HG02870 (cell line): ENCODE measurements around the gene SRGN.
"Not testable (repeated sequence)": the region's sequence is repeated elsewhere in the genome, so short reads cannot be mapped to it uniquely, and the experiment has no call there.

ENCODE experiments used
- ATAC-seq: cut with Tn5 transposase; IDR thresholded peaks from one replicate; pipeline ENCODE4 v1.9.1; 2021; ENCODE audit warnings: mild to moderate bottlenecking, moderate library complexity; ENCODE audit not compliant: unreplicated experiment

SRGN gene, protein sequence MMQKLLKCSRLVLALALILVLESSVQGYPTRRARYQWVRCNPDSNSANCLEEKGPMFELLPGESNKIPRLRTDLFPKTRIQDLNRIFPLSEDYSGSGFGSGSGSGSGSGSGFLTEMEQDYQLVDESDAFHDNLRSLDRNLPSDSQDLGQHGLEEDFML

DNA sequence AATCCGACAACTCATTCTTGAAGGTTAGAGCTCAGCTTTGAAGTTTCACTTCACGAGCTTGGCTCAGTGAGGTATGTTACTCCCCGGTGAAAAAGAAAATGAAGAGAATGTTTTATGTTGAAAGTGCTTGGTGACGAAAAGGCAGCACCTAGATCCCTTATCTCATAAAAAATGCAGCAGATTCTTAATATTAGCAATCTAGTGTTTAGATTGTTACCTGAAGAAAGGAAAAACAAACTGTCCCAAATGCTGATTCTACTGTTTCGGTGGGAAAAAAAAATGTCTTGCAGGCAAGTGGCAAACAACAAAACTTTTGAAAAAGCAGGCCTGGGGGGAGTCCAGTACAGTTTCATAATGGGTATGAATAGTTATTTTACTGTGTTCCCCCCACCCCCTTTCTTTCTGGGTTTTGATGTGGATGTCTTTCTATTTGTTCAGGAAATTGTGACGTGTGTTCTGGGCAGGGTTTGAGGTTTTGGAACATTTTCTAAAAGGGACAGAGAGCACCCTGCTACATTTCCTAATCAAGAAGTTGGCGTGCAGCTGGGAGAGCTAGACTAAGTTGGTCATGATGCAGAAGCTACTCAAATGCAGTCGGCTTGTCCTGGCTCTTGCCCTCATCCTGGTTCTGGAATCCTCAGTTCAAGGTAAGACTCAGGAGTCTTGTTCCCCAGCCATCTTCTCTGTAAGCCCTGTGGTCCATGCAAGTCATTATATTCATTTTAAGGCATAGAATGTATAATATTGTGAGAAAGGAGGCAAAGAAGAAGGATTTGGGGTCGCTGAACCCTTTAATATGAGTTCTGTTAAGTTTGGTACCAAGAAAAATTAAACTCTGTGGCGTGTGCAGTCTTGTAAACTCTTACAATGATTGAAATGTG is at the start of gene SRGN:
TSS of gene SRGN (plus strand) at position 514 of the 881 bp plus-strand sequence. CDS start at position 569, 55 bp downstream.
- ATAC-seq, result peak; percentile 56

DNA sequence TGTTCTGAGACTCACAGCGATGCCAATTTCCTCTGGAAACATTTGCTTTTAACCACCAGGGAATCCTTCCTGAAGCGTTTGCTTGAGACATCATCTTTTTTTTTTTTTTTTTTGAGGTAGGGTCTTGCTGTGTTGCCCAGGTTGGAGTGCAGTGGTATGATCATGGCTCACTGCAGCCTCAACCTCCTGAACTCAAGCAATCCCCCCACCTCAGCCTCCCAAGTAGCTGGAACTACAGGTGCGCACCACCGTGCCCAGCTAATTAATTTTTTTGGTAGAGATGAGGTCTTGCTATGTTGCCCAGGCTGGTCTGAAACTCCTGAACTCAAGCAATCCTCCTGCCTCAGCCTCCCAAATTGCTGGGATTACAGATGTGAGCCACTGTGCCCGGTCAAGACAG is 47.0 kb upstream of the SRGN start:
- ATAC-seq, result not testable (repeated sequence)

DNA sequence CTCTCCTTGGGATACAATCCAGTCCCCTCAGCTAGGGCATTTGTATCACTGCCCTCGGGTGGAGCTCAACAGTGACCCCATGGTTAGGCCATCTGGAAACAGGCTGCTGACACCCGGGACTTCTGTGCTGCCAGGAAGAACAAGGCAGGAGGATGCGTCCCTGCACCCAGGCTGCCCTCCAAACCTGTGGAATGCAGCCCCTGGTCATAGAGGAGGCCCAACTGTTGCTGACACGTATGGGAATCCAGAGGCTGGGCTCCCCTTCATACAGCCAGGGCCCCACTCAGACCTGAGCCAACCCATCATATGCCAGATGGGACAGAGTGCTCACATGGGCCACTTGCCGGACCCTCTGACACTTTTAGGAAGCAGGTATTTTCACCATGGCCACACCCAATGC is 45.5 kb upstream of the SRGN start:
- no peak for ATAC-seq

DNA sequence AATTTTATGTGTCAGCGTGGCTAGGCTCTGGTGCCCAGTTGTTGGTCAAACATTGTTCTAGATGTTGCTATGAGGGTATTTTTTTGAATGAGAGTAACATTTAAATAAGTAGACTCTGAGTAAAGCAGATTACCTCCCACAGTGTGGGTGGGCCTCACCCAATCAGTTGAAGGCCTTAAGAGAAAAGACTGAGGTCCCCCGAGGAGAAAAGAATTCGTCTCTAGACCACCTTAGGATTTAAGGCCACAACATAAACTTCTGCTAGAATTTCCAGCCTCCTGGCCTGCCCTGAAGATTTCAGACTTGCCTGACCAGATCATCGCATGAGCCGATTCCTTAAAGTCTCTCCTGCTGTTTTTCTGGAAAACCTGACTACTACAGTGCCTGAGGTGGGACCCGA is 45.1 kb upstream of the SRGN start:
- ATAC-seq, result no peak

DNA sequence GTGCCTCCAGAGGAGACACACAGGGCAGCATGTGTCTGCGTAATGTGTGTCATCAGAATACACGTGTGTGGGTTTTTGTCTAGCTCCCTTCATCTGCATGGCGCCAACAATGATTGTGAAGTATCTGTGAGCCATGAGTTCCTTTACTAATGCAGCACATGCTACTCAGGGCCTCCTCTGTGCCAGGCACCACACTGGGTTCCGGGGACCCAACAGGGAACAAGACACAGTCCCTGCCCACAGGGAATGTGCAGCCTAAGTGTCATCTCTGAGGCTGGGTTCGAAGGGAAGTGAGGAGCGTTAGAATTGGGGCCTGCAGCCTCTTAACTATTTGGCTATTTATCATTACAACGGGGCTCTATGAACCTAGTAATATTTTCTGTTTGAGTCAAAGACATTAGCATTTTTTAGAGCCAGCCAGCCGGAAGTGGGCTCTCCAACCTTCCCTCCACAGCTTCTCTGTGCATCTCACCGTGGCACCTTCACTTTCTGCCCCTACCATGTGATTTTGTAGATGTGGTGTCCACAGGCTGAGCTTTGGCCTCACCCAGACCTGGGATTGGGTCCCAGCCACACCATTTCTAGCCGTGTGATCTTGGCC is 43.9 kb upstream of the SRGN start:
- peak; percentile 41 for ATAC-seq

DNA sequence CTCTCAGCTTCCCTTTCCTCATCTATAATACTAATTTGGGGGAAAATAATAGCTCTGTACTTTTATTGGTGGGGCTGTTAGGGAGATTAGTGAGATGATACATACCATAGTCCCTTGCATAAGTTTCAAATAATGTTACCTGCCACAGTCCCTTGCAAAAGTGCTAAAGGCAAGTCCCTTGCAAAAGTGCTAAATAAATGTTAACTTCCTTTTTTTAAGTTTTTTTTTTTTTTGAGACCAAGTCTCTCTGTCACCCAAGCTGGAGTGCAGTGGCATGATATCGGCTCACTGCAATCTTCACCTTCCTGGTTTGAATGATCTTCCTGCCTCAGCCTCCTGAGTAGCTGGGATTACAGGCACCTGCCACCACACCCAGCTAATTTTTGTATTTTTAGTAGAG is 43.4 kb upstream of the SRGN start:
- no peak for ATAC-seq

DNA sequence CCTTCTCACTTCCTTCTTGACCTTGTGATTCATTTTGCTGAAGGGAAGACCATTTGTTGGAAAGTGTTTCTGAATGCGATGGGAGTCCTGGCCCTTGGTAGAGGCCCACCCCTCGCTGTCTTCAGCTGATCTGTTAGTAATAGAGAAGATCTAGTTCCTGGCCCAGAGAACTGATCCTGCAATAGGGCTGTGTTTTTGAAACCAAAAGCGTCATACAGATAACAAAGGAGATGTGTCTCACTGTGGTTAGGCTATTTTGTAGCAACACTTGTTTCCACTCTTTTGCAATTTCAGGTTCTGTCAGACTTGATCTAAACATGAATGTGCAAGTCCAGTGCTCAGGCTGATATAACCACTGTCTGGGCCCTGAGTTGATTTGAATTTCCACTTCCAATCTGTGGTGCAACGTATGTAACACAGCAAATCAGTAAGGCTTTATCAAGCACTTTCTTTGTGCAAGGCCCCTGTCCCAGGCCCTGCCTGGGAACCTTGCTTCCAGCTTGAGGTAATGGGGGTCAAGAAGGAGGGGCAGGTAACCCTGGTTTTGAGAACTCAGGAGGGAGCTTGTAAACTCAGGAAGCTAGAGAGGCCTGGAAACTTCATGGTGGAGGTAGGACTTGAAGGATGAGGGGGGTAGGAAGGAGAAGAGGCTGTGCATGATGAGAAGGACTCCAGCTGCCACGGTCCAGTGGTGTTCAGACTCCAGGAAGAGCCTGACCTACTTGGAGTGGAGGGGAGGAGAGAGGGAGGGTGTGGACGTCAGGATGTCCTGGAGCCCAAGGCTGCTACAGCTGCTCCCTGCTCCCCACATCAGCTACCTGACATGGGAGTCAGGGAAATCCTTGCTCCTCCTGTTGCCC is 42.2 kb upstream of the SRGN start:
- peak; percentile 78 for ATAC-seq

DNA sequence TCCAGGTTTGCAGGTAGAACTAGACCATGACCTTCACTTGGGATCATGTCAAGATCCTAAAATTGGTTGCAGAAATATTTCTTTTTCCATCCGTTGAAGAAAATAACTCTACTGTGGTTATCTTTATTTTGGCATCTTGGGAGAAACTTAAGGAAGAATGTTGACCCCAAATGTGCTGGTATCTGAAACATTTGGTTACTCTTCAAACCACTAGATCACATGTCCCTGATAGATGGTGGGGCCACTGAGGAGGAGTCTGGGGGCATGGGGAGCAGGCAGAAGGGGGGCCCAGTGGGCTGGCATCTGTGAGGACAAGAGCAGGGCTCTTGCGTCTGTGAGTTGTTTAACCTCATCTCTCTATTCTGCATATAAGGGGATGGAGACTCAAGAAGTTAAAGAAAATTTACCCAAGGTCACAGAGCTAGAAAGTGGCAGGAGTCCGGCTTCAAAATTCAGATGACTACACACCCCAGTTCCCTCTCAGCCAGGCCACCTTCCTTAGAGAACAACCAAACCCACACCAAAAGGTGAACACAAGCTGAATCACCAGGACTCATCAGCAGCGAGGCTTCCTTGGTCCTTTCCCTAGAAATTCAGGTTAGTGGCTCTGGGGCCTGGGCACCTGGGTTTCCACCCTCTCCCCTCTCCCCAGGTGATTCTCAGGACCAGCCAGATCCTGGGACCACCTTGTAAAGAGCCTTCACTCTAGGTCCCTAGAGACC is 40.6 kb upstream of the SRGN start:
- no peak for ATAC-seq

DNA sequence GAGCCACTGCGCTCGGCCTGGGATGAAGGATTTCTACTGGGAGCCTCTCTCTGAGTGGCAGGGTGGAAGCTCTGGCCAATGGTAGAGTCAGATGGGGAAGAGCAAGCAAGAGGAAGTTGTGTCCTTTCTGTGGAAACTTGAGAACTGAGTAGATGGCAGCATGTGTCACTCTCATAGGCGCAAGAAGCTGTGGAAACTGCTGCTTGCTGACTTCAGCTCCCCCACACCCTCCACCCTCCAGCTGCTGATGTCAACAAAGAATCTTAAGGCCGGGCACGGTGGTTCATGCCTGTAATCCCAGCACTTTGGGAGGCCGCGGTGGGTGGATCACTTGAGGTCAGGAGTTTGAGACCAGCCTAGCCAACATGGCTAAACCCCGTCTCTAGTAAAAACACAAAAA is 39.8 kb upstream of the SRGN start:
- no peak for ATAC-seq

DNA sequence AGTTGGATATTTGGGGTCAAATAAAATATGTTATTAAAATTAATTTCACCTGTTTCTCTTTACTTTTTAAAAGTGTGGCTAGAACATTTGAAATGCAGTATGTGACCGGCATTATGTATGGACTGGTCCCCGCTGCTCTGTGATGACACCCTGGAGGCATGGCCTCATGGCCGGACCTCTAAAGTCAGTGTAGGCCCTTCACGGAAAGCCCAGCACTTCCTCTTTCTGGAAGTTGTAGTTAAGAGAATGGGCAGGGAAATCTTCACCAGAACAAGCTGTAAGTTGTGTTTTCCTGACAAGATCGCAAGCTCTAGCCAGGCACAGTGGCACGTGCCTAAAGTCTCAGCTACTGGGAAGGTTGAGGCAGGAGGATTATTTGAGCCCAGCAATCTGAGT is 38.3 kb upstream of the SRGN start:
- no peak for ATAC-seq

DNA sequence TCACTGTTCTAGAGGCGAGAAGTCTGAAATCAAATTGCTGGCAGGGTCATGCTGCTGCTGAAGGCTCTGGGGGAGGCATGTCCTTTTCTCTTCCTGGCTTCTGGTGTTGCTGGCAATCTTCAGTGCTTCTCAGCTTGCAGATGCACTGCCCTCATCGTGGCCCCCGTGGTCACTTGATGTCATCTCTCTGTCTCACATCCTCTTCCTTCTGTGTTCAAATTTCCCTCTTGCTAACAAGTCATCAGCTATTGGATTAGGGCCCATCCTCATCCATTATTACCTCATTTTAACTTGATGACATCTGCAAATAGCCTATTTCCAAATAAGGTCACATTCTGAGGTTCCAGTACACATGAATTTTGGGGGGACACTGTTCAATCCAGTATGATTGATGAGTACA is 36.6 kb upstream of the SRGN start:
- no peak for ATAC-seq

DNA sequence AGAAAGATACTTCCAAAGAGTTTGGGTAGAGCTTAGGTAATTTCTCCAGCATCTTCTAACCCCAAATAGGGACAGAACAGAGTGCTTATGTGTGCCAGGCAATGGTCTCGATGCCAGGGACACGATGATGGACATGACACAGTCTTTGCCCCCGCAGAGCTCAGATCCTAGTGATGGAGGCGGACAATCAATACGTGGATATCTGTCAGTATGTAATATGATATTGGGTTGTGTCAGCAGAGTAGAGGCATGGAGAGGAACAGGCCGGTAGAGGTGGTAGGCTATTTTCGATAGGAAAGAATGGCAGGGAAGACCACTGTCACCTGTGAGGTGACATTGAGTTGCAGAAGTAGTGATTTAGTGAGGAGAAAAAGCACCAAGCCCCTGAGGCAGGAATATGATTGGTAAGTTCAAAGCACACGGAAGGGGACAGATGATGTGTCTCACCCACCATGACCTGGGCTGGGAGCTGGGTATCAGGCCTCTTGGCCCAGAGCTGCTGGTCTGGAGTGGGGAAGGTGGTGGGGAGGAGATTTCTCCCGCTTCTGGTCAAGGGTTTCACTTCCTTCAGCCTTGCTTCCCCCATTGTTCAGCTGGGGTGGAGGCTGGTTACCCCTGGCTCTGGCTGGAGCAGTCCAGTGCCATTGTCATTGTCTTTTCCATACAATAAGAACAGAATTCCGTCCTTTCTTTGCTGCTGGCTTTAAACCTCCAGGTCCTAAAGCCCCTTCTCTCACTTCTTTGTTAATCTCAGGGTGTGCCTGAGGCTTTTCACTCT is 36.0 kb upstream of the SRGN start:
- no peak for ATAC-seq

DNA sequence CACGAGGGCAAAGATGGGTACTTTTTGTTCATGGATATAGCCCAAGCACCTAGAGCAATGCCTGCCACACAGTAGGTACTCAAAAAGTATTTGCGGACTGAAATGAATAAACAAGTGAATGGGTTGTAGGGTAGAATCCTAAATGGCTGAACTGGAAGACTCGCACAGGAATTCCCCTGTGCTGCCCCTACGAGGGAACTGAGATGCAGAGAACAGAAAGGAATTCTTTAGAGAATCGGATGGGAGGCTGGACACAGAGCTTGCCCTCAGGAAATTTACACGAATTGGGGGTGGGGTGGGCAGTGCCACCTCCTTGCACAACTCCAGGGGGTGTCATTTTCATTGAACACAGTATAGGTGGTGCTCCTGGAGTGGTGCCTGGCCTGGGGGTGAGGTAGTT is 35.2 kb upstream of the SRGN start:
- no peak for ATAC-seq

DNA sequence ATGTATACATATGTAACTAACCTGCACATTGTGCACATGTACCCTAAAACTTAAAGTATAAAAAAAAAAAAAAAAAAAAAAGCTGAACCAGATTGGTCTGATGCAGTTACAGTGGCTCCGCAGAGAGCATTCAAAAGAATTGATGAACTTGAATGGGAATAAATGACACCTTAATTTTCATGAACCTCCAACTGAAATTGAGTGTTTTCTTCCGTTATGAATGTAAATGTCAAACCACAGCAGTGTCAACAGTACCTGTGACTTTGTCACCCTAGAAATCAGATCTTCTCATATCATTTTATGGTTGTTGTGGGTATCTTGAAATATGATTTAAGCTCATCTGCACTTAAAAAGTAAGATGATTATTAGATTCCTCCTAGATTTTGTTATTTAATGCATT is 32.7 kb upstream of the SRGN start:
- no peak for ATAC-seq

DNA sequence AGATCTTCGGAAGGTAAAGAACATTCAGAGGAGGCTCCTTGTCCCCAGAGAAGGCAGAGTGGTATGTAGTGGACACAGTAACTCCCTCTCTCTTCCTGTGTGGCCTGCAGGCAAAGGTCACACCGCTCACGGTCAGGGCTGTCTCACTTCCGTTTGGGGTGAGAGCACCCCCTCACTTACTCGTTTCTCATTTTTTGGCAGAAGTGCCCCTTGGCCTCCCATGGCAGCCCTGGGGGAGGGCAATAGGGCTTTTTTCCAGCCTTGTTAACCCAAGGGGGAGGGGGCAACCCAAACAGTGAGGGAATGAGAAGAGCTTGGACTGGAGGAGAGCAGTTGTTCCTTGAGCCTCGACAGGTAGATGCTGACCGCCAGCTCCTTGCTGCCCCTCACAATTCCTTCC is 31.8 kb upstream of the SRGN start:
- peak; percentile 44 for ATAC-seq

DNA sequence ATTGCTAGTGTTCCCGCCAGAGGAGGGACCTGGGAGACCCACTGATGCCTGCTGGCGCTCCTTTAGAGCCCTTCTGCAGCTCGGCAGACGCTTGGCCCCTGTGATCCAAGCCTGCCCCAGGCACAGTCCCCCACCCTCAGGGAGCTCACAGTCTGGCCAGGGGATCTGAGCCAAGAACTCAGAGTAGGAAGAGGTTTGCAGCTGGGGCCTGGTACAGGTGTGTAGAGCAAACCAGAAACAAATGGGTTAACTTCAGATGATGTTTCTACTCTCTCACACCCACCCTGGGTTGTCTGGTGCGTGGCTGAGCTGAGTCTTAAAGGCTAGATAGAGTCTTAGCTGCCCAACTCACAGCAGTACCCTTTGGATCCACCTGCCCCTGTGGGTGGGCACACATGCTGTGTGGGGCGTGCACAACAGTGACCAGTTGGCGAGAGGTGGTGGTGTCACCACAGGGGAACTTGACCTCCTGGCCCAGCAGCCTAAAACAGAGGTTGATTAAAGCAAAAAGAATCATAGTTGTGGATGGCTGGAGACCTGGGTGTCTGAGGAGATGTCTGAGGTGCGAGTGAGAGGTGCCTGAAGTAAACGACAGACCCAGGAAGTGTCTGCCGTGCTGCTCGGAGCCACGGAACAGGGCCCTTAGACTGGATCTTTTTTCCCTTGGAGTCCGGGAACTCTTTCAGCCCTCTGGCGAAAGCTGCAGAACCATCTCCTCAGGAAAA is 31.2 kb upstream of the SRGN start:
- no peak for ATAC-seq

DNA sequence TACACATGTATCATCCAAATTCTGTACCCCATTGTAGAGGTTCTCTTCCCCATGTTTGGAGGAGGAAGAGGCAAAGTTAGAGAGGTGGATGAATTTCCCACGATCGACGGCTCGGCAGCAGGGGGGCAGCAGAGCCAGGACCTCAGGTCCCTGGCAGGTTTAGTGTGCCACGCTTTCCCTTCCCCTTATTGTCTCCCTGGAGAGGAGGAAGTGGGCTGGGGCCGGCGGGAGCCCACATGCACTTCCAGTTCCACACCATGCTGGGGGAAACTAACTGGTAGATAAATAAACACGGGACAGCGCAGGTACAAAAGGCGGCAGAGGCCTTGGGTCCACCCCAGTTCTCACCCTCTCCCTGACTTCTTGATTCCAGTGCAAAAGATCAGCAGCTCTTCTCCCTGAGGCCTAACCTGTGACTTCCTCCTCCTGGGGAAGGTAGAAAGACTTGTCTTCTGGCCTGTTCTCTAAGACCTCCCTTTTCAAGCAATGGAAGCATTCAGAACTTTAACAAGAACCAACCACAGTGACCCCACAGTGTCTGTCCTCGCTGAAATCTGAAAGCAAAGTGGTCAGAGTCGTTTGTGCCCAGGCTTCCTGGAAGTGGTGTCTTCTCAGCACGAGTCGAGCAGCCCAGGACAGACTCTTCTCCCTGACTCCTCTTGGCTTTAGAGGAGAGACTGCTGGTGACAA is 30.5 kb upstream of the SRGN start:
- ATAC-seq, result no peak

DNA sequence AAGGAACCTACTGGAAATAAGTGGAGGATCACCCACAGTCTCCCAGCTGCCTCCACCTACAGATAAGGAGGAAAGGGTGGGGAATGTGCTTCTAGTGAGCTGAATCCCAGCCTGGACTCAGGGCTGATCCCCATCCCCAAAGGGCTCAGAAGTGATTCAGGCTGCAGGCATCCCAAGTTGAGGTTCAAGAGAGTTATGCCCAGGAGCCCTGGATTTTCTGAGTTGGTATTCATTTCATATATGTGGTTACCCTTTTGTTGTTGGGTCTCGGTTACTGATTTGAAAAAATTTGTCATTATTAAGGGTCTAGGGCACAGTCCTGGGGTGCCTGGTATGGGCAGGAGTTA is 30.0 kb upstream of the SRGN start:
- ATAC-seq, result no peak
